Activated naive CD8-positive, alpha-beta T cell treated with anti-CD3 and anti-CD28 coated beads, Interleukin-2, amount 10 ng/mL, durations not matched to agents 7 days and 5 days (primary cell): Measurements from ENCODE around the gene CHD6. TPM values are rescaled to one million over a fixed set of nuclear protein-coding genes. Genes with fewer than 3 reads are reported as not detected.
"Not testable (repeated sequence)": the region's sequence is repeated elsewhere in the genome, so short reads cannot be mapped to it uniquely, and the experiment has no call there.

Source experiments
- ATAC-seq: fragments of 150-1000 bp; cut with Tn5 transposase; one replicate; pipeline ENCODE4 v1.10.0; 2021; ENCODE audit warnings: low read depth, moderate library complexity
- POLR2A ChIA-PET: fragments of 350-600 bp; sonication (Branson Sonifier 250); formaldehyde crosslinking; loops from one replicate; lab custom pipeline; 2021; ENCODE audit warnings: antibody characterized with exemption; lab: Charles Lee
- DNase-seq: peaks from one replicate; pipeline ENCODE4 v3.0.0; 2021
- H3K27ac Mint-ChIP-seq: one replicate; pipeline ENCODE4 v1.8.0; 2022; ENCODE audit warnings: mild to moderate bottlenecking, mixed read lengths
- H3K27me3 Mint-ChIP-seq: one replicate; pipeline ENCODE4 v1.8.0; 2022; ENCODE audit warnings: mild to moderate bottlenecking, moderate library complexity, mixed read lengths
- H3K36me3 Mint-ChIP-seq: one replicate; pipeline ENCODE4 v1.8.0; 2021; ENCODE audit warnings: mild to moderate bottlenecking, mixed read lengths
- H3K4me1 Mint-ChIP-seq: one replicate; pipeline ENCODE4 v1.8.0; 2021; ENCODE audit warnings: mixed read lengths
- H3K4me3 Mint-ChIP-seq: one replicate; pipeline ENCODE4 v1.8.0; 2022; ENCODE audit warnings: mild to moderate bottlenecking, moderate library complexity, mixed read lengths
- H3K9me3 Mint-ChIP-seq: one replicate; pipeline ENCODE4 v1.8.0; 2021; ENCODE audit warnings: mixed read lengths
- total RNA-seq, 2 experiments: library from RNA; stranded (reverse); gene quantifications; one replicate each; pipeline ENCODE4 v1.2.3, GENCODE V29; 2021

The CHD6 gene
- total RNA-seq, 2 experiments from 2014 or later: 48.2 to 58.9 TPM

DNA sequence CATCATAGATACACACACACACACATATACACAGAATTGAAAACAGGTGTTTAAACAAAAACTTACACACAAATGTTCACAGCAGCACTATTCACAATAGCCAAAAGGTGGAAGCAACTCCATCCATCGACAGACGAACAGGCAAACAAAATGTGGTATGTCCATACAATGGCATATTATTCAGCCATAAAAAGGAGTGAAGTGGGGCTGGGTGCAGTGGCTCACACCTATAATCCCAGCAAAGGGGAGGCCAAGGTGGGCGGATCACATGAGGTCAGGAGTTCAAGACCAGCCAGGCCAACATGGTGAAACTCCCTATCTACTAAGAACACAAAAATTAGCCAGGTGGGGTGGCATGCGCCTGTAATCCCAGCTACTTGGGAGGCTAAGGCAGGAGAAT lies 80.3 kb downstream of the CHD6 start:
- Mint-ChIP-seq H3K27me3 (no peaks in the 10 kb centered on the region), H3K4me1 (peaks cover 2% of the 10 kb centered on the region), H3K27ac (no peak overlapping the region), H3K36me3 (peaks cover 24% of the 10 kb centered on the region), H3K4me3 (no peak overlapping the region), H3K9me3 (peaks cover 7% of the 10 kb centered on the region)
- ATAC-seq (no peak), DNase-seq (no peak)
- POLR2A ChIA-PET: no interaction called here

DNA sequence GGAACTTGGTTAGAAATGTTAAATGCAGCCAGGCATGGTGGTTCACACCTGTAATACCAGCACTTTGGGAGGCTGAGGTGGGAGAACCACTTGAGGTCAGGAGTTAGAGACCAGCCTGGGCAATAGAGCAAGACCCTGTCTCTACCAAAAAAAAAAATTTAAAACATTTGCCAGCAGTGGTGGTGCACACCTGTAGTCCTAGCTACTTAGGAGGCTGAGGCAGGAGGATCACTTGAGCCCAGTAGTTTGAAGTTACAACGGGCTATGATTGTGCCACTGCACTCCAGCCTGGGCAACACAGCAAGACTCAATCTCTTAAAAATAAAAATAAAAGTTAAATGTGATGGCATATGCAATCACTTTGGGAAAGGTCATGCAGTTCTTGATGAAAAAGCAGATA lies 82.6 kb downstream of the CHD6 start:
- H3K27ac Mint-ChIP-seq, H3K27me3 Mint-ChIP-seq, H3K9me3 Mint-ChIP-seq, H3K4me1 Mint-ChIP-seq, H3K4me3 Mint-ChIP-seq, POLR2A ChIA-PET, ATAC-seq, DNase-seq: not testable (repeated sequence)
- peaks cover 30% of the 10 kb centered on the region for H3K36me3 Mint-ChIP-seq

DNA sequence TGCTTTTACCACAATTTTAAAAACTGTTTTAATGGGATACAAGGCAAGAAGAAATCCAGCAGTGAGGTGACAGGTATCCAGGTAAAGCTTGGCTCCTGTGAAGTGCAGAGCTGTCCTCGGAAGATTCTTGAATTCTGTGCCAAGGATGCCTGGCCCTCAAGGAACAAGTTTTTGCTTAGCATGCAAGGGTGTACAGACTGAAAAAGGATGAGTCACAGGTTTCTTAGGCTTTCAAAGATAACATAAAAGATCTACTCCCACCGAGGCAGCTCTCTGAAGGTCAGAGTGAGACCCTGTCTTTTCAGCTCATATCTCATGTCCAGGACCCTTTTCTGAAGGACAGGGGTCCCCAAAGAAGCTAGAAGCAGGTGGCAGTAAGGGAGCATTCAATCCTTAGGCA lies 83.3 kb downstream of the CHD6 start:
- Mint-ChIP-seq H3K4me1 (no peaks in the 10 kb centered on the region), H3K4me3 (no peak overlapping the region), H3K36me3 (peaks cover 29% of the 10 kb centered on the region), H3K27ac (no peak overlapping the region), H3K27me3 (no peaks in the 10 kb centered on the region), H3K9me3 (peaks cover 7% of the 10 kb centered on the region)
- ATAC-seq (no peak), DNase-seq (no peak)
- POLR2A ChIA-PET: no interaction called here

DNA sequence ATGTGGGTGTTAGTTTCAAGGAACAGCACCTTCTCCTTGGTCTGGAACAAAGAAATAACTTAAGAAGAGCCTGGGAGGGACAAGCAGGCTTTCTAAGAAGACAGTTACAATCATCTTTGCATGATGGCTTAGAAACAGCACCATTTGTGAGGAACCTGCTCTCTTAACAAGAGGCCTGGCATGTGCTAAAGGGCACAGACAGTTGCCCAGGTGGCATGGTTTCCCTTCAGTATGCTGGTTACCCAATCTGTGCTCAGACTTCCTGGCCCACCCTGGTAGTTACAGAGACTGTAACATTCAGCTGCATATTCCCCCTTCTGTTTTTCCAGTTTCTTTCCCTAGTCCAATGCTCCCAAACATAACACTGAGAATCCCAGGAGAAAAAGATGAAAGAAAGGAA lies 84.0 kb downstream of the CHD6 start:
- no peaks in the 10 kb centered on the region for H3K4me1 Mint-ChIP-seq

DNA sequence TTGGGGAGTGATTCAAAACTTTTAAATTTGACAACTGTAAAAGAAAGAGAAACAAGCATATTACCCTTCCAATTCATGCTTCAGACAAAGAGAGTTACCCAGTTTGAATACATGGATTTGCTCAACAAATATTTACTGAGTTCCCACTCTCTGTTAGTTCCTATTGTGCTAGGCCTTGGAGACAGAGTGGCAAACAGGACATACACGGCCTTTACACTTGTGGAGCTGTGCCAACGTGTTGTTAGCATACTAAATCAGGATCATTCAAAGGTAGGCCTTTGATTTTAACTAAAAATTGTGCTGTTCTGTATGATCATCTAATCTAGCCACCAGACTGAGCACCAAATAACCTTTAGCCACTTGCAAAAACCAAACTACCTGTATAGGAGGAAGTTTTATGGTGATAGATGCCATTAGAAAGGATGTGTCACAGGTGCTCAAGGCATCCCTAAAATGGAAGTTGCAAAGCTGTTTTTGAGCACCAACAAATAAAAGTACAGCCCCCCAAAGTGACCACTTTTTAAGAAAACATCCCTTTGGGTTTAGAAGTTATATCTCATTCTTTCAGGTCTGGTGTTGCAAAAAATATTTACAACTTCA lies 84.5 kb downstream of the CHD6 start:
- ATAC-seq: no peak
- no peaks in the 10 kb centered on the region for H3K27me3 Mint-ChIP-seq
- H3K27ac Mint-ChIP-seq: no peak overlapping the region
- H3K4me1 Mint-ChIP-seq: no peaks in the 10 kb centered on the region
- H3K36me3 Mint-ChIP-seq: peaks cover 22% of the 10 kb centered on the region
- peaks cover 4% of the 10 kb centered on the region for H3K9me3 Mint-ChIP-seq
- POLR2A ChIA-PET: no interaction called here
- DNase-seq: no peak
- H3K4me3 Mint-ChIP-seq: no peak overlapping the region

More for the DNA sequence above, 84.0 kb downstream of the CHD6 start:
- Mint-ChIP-seq H3K4me3 (no peak overlapping the region), H3K27me3 (no peaks in the 10 kb centered on the region), H3K9me3 (peaks cover 7% of the 10 kb centered on the region), H3K27ac (no peak overlapping the region), H3K36me3 (peaks cover 28% of the 10 kb centered on the region)
- no peak for ATAC-seq
- DNase-seq: no peak
- POLR2A ChIA-PET: no interaction called here

DNA sequence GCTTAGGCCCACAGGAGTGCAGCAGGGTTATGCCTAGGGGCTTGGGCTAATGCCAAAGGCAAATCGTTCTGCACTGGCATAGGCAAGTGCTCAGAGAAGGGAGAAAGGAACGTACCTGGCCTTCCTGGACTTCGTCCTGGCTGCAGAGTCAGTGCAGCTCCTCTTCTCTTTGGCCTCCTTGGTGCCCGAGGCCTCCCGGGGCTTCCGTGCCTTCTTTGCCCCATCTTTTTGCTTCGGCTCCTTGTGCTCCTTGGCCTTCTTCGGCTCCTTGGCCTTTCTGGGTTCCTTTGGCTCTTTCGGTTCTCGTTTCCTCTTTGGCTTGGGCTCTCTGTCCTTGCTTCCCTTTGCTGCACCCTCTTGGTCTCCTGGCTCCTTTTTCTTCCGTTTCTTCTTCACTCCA lies 85.2 kb downstream of the CHD6 start:
- Mint-ChIP-seq H3K27ac (no peak overlapping the region), H3K9me3 (peaks cover 4% of the 10 kb centered on the region), H3K36me3 (peaks cover 22% of the 10 kb centered on the region), H3K4me1 (no peaks in the 10 kb centered on the region), H3K4me3 (no peak overlapping the region), H3K27me3 (no peaks in the 10 kb centered on the region)
- ATAC-seq (no peak), DNase-seq (no peak)
- POLR2A ChIA-PET: no interaction called here

DNA sequence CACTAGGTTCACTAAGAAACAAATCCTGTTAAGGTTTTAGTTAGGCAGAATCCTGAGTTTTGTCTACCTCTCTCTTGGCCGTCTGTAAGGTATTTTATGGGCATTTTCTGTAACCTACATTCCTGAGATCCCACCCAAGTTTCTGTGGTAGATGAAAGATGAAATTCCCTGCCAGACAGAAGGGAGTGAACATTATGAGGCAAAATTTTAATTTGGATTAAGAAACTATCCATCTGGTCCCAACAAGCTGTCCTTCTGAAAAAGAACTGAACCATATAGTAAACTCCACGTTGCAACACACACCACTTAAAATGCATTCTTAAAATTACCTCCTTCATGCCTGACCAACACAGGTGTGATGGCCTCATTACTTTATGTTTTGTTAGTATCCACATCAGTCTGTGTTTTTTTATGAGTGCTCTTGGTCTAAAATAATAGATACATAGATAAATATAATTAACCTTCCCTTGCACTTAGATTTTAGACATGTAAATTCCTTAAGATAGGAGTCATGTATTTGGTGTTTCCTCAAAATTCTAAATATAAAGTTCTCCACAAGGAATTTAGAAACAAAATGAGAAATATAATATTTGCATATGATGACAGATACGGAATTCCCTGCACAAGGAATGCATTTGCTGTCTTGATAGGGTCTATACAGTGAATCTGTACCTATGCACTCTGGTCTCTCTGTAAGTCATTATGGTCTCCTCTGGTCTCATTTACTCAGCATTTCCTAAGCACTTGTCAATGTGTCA lies 86.5 kb downstream of the CHD6 start:
- no peaks in the 10 kb centered on the region for H3K27me3 Mint-ChIP-seq
- no peak for ATAC-seq
- POLR2A ChIA-PET: interaction anchor here (0.6 kb wide), 1 partner anchor 50 kb away, joined by 3 read pairs; no protein-coding TSS in a partner anchor
- H3K9me3 Mint-ChIP-seq: no peaks in the 10 kb centered on the region
- H3K27ac Mint-ChIP-seq: no peak overlapping the region
- no peak overlapping the region for H3K4me3 Mint-ChIP-seq
- H3K4me1 Mint-ChIP-seq: no peaks in the 10 kb centered on the region
- DNase-seq: no peak
- H3K36me3 Mint-ChIP-seq: peaks cover 20% of the 10 kb centered on the region

DNA sequence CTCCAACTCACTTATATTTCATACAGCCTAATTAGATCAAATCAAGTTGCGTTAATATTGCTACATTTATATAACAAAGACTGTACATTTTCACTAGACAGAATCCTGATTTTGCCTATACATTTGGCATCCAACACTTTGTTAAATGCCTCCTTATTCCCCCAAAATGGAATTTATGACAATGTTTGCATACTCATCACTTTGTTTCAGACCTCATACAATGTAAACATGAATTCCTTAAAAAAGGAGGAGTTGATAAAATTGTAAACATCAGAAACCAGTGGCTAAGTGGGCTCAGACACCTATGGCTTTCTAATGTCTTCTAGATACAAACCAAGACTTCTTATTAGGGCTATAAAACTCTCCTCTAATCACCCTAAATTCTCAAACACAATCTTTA lies 87.3 kb downstream of the CHD6 start:
- no peaks in the 10 kb centered on the region for H3K9me3 Mint-ChIP-seq
- DNase-seq (no peak), ATAC-seq (no peak)
- H3K4me1 Mint-ChIP-seq: no peaks in the 10 kb centered on the region
- peaks cover 20% of the 10 kb centered on the region for H3K36me3 Mint-ChIP-seq
- POLR2A ChIA-PET: interaction anchor here (0.6 kb wide), 1 partner anchor 51 kb away, joined by 3 read pairs; no protein-coding TSS in a partner anchor
- no peak overlapping the region for H3K27ac Mint-ChIP-seq
- no peaks in the 10 kb centered on the region for H3K27me3 Mint-ChIP-seq
- H3K4me3 Mint-ChIP-seq: no peak overlapping the region

DNA sequence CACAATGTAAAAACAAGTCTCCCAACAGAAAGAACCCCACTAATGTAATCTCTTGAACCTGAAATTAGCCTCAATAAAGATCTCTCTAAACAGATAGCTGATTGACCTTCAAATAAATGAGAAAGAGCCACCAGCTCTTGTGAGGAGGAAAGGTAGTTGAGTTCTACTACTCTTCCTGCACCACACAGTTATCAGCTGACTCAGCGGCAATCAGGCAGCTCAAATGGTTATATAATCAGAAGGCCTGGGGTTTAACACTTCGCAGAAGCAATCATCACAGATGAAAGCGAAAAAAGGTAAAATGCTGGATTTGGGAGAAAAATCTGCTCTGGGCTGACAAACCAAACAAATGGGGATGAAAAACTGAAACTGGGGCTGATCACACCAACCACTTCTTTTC lies 91.8 kb downstream of the CHD6 start:
- peaks cover 23% of the 10 kb centered on the region for H3K36me3 Mint-ChIP-seq
- POLR2A ChIA-PET: no interaction called here
- peaks cover 11% of the 10 kb centered on the region for H3K4me1 Mint-ChIP-seq
- no peaks in the 10 kb centered on the region for H3K27me3 Mint-ChIP-seq
- no peak overlapping the region for H3K27ac Mint-ChIP-seq
- DNase-seq: no peak
- no peaks in the 10 kb centered on the region for H3K9me3 Mint-ChIP-seq
- no peak overlapping the region for H3K4me3 Mint-ChIP-seq
- ATAC-seq: no peak

DNA sequence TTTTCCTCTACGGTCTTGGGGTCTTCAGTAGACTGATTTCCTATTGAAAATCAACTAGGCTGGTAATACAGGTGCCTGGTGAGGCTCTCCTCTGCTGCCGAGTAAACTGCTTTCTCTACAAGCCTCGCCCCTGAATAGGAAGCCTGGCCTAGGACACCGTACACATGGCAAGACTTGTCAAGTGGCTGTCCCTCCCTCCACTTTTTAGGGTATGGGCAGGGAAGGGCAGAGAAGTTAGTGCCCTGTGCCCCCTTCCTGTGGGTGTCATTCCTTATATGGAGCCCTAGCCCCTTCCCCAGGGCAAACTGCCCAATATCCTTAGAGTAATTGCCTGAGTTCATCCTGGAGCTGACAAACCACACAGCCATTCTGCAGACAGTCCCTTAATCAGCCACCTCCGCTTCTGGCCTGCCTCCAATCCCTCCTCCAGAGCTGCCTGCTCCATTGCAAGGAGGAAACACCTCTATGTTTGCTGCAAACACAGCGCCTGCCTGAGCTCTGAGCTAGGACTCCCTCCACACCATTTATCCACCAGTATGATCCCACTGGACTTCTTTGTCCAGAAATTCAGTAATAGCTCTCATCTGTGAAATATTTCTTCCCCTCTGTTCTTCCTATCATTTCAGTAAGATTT lies 93.1 kb downstream of the CHD6 start:
- Mint-ChIP-seq H3K4me3 (peak overlapping the region; percentile 20), H3K9me3 (no peaks in the 10 kb centered on the region), H3K27ac (peak overlapping the region; percentile 12), H3K4me1 (peaks cover 11% of the 10 kb centered on the region), H3K36me3 (peaks cover 21% of the 10 kb centered on the region), H3K27me3 (no peaks in the 10 kb centered on the region)
- ATAC-seq: no peak
- POLR2A ChIA-PET: no interaction called here
- no peak for DNase-seq

DNA sequence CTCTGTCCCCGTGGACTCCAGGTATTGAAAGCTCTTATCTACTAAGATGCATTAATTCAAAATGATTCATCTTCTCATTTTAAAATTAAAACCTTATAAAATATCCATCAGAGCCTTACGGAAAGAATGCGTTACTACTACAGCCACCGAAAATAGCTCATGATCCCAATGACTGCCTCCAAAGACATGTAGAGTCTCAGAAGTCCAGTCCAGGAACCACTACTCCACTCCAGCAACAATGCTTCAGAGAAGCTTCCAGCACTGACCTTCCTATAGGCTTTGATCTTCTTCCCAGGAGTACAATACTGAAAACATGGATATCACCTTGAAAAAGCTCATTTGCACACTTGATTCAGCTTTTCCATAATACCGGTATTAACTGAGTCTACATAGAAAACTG lies 94.3 kb downstream of the CHD6 start:
- Mint-ChIP-seq H3K4me1 (peaks cover 11% of the 10 kb centered on the region), H3K27me3 (no peaks in the 10 kb centered on the region), H3K36me3 (peaks cover 27% of the 10 kb centered on the region), H3K27ac (no peak overlapping the region), H3K9me3 (peaks cover 2% of the 10 kb centered on the region), H3K4me3 (no peak overlapping the region)
- DNase-seq: no peak
- ATAC-seq: no peak
- POLR2A ChIA-PET: no interaction called here

DNA sequence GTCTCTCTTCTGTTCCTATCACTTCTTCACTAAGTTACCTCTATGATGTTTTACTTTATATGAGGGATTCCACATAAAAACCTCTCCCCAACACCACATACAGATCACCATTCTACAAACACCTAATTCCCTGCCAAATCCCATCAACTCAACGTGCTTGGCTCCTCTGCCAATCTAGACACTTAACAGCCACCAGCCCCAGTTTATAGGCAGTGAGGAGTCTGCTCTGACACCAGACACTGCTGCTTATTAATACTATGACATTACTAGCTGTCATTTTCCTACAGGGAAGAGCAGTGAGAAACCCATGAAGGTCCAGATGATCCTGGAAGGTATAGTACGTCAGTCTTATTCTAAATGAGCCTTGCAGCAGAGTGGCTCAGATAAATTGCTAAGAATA lies 104.3 kb downstream of the CHD6 start:
- no peak for DNase-seq
- POLR2A ChIA-PET: no interaction called here
- H3K27ac Mint-ChIP-seq: no peak overlapping the region

DNA sequence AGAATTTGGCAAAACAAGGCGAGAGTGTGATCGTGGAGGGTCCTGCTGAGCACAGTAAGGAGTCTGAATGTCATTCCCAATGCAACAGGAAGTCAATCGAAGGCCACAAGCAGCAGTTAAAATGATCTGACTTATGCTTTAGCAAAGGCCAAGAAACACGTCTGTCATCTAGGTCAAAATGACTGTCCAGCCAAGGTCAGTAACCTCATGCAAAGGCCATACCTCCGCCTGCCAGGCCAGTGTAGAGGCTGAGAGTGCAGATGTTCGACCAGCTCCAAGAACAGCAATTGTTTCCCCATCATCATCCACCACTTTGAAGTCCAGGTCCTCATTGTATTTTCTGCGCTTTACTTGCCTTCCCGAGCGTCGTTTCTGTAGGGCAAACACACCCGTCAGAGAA lies 105.6 kb downstream of the CHD6 start:
- ATAC-seq (no peak), DNase-seq (no peak)
- Mint-ChIP-seq H3K4me1 (peaks cover 8% of the 10 kb centered on the region), H3K9me3 (no peaks in the 10 kb centered on the region), H3K27me3 (no peaks in the 10 kb centered on the region), H3K27ac (no peak overlapping the region), H3K36me3 (peaks cover 36% of the 10 kb centered on the region), H3K4me3 (no peak overlapping the region)
- POLR2A ChIA-PET: no interaction called here

More for the DNA sequence above, 104.3 kb downstream of the CHD6 start:
- Mint-ChIP-seq H3K4me3 (no peak overlapping the region), H3K27me3 (no peaks in the 10 kb centered on the region), H3K4me1 (peaks cover 2% of the 10 kb centered on the region), H3K9me3 (no peaks in the 10 kb centered on the region), H3K36me3 (peaks cover 32% of the 10 kb centered on the region)
- ATAC-seq: no peak
